K562 (cell line): ENCODE data around the gene P4HB. TPM values are rescaled to one million over a fixed set of nuclear protein-coding genes. Genes with fewer than 3 reads are reported as not detected.

Source experiments
- CEBPB ChIP-seq: fragments of 450-650 bp; IDR thresholded peaks from 2 replicates; pipeline ENCODE4 v1.6.1; 2016; ENCODE audit warnings: missing genetic modification characterization, missing compliant biosample characterization
- CEBPG ChIP-seq, 3 experiments: fragments of 200-800 bp in 1 of 3; sonication (Bioruptor generic) in 1 of 3; sonication (generic) in 1 of 3; formaldehyde crosslinking in 1 of 3; IDR thresholded peaks in 2 of 3; conservative IDR thresholded peaks in 1 of 3; 2 replicates each; pipeline versions ENCODE4 v1.6.1 to v1.8.0; 2016 to 2022; ENCODE audit warnings: missing compliant biosample characterization in 2 of 3, missing genetic modification characterization in 2 of 3, mild to moderate bottlenecking in 1 of 3, missing genetic modification reagents in 1 of 3
- CREM ChIP-seq: IDR thresholded peaks from 2 replicates; pipeline ENCODE4 v1.6.1; 2014; ENCODE audit warnings: antibody characterized with exemption, low read depth
- CTBP1 ChIP-seq: fragments of 450-650 bp; IDR thresholded peaks from 2 replicates; pipeline ENCODE4 v1.6.1; 2016; ENCODE audit warnings: borderline replicate concordance
- DIDO1 ChIP-seq: fragments of 450-650 bp; IDR thresholded peaks from 2 replicates; pipeline ENCODE4 v1.6.1; 2016; ENCODE audit warnings: low read depth, missing biosample characterization, missing genetic modification characterization
- ETV6 ChIP-seq, 3 experiments: fragments of 150-350 bp in 1 of 3; sonication (generic) in 1 of 3; formaldehyde crosslinking in 1 of 3; IDR thresholded peaks; 2 replicates each; pipeline versions ENCODE4 v1.6.1 to v1.8.0; 2014 to 2022; ENCODE audit warnings: borderline replicate concordance in 2 of 3, low read depth in 2 of 3, antibody characterized with exemption in 1 of 3, low read length in 1 of 3, mild to moderate bottlenecking in 1 of 3, missing genetic modification reagents in 1 of 3
- GATA2 ChIP-seq: sonication (generic); formaldehyde crosslinking; IDR thresholded peaks from 2 replicates; pipeline ENCODE4 v1.4.0; 2020; ENCODE audit warnings: mild to moderate bottlenecking, missing genetic modification reagents
- HSF4 ChIP-seq: fragments of 250-450 bp; sonication (Bioruptor Pico); IDR thresholded peaks from 2 replicates; pipeline ENCODE4 v2.1.2; 2022; ENCODE audit warnings: mild to moderate bottlenecking, moderate library complexity, borderline replicate concordance
- IRF2 ChIP-seq: sonication (generic); formaldehyde crosslinking; IDR thresholded peaks from 2 replicates; pipeline ENCODE4 v1.8.1; 2022; ENCODE audit warnings: mild to moderate bottlenecking, missing genetic modification reagents
- MCM2 ChIP-seq: fragments of 450-650 bp; IDR thresholded peaks from 2 replicates; pipeline ENCODE4 v1.6.1; 2017; ENCODE audit warnings: low read depth, mild to moderate bottlenecking
- MCM3 ChIP-seq: fragments of 450-650 bp; IDR thresholded peaks from 2 replicates; pipeline ENCODE4 v1.6.1; 2016
- POLR2A ChIP-seq: fragments of 450-650 bp; conservative IDR thresholded peaks from 2 replicates; pipeline ENCODE4 v1.6.1; 2016
- RBBP5 ChIP-seq: fragments of 200-600 bp; sonication (generic); IDR thresholded peaks from 2 replicates; pipeline ENCODE4 v1.6.1; 2012; ENCODE audit warnings: borderline replicate concordance, mild to moderate bottlenecking, low read length, control low read depth, inconsistent platforms; ENCODE audit not compliant: insufficient read depth, poor library complexity, severe bottlenecking
- polyA plus RNA-seq, 8 experiments: library from polyadenylated mRNA; depleted of rRNA in 4 of 8; stranded (reverse) in 5 of 8; unstranded in 3 of 8; fragments of >200 nt; fragmentation: Nextera tagmentation in 2 of 8; fragmentation: Illumina TruSeq in 1 of 8; extraction: Ambion mirVana in 2 of 8; extraction: Trizol in 1 of 8; gene quantifications; 2 replicates each; pipeline versions ENCODE4 v1.2.1 to v1.2.3, GENCODE V29; 2011 to 2014; ENCODE audit warnings: inconsistent platforms in 1 of 8, missing spikeins in 1 of 8
- total RNA-seq, 7 experiments: library from RNA; depleted of rRNA in 6 of 7; stranded (reverse); fragments of >200 nt in 6 of 7; fragmentation: Illumina TruSeq in 2 of 7; extraction: Trizol in 2 of 7; gene quantifications; 2 replicates each; pipeline versions ENCODE4 v1.2.1 to v1.2.3, GENCODE V29; 2011 to 2021; ENCODE audit warnings: low replicate concordance in 1 of 7
- TF ChIP-seq, protein P1 (sequence below), 2 experiments: fragments of 150-350 bp in 1 of 2; IDR thresholded peaks; 2 replicates each; pipeline ENCODE4 v1.6.1; 2012 to 2016; ENCODE audit warnings: low read depth in 2 of 2, low read length in 2 of 2, mild to moderate bottlenecking in 1 of 2, moderate library complexity in 1 of 2
- TF ChIP-seq, protein P2 (sequence below): fragments of 450-650 bp; IDR thresholded peaks from 2 replicates; pipeline ENCODE4 v1.7.0; 2016; ENCODE audit warnings: borderline replicate concordance
- TF ChIP-seq, protein P3 (sequence below), 3 experiments: fragments of 200-800 bp in 1 of 3; sonication (Bioruptor generic) in 1 of 3; sonication (generic) in 1 of 3; formaldehyde crosslinking in 1 of 3; IDR thresholded peaks; 2 replicates each; pipeline versions ENCODE4 v1.6.1 to v1.8.0; 2016 to 2022; ENCODE audit warnings: mild to moderate bottlenecking in 2 of 3, missing compliant biosample characterization in 2 of 3, missing genetic modification characterization in 2 of 3, missing genetic modification reagents in 1 of 3
- TF ChIP-seq, protein P4 (sequence below): fragments of 250-450 bp; sonication (Bioruptor Pico); IDR thresholded peaks from 2 replicates; pipeline ENCODE4 v1.5.1; 2021; ENCODE audit warnings: mild to moderate bottlenecking

P4HB gene
- total and polyA plus RNA-seq, 9 of the 15 experiments (the other 6 are each of a cell fraction or from before 2014, with no cell fraction given) = 4.4 to 645 (median 325) TPM

DNA sequence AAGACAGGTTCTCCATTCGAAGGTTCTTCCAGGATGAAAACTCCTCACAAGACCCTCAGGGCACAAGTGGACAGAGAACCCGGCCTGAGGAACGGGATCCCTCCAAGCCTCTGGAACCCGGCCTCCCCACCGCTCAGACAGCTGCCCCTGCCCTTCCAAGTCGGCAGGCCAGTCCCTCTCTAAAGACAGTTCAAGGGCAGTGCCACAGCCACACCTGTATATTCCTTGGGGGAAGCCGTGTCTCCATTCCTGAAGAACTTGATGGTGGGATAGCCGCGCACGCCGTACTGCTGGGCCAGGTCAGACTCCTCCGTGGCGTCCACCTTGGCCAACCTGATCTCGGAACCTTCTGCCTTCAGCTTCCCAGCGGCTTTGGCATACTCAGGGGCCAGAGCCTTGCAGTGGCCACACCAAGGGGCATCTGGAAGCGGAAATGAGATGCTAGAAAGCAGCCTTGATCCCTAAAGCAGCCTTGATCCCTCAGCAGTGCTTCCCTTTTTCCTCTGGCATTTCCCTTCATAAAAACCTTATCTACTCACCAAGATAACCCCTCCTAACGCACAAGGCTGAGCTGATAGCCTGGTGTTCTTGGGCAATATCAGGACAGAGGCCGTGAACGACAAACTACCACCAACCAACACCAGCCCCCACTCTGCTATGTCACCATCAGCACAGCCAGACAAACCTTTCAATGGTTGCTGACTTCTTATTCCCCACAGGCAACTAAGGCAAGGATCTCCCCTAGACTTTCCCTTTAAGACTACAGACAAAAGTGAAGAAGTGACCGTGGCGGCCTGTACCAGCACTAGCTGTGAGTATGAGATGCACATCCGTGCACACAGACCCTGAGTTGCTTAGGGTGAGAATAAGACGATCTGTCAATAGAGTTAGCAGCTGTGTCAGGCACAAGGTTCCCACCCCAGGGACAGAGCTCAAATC lies 1.1 kb downstream of the P4HB start (continued):
- TF ChIP-seq ETV6 (IDR thresholded peaks at IDR 0.05; ENCODE audit: borderline replicate concordance in 1 of 2, low read depth in 2 of 2, low read length in 1 of 2) = no peak
- 0 out of 2 replicates have a peak, but pooled peaks have one; percentile 15 for TF ChIP-seq ETV6 (CRISPR knock-in tag; IDR thresholded peaks at IDR 0.05; ENCODE audit: borderline replicate concordance)
- peak; percentile 36; the same call in 1 of the 2 replicates for TF ChIP-seq POLR2A
- peak; percentile 20 for TF ChIP-seq RBBP5
- TF ChIP-seq, protein P1, sequence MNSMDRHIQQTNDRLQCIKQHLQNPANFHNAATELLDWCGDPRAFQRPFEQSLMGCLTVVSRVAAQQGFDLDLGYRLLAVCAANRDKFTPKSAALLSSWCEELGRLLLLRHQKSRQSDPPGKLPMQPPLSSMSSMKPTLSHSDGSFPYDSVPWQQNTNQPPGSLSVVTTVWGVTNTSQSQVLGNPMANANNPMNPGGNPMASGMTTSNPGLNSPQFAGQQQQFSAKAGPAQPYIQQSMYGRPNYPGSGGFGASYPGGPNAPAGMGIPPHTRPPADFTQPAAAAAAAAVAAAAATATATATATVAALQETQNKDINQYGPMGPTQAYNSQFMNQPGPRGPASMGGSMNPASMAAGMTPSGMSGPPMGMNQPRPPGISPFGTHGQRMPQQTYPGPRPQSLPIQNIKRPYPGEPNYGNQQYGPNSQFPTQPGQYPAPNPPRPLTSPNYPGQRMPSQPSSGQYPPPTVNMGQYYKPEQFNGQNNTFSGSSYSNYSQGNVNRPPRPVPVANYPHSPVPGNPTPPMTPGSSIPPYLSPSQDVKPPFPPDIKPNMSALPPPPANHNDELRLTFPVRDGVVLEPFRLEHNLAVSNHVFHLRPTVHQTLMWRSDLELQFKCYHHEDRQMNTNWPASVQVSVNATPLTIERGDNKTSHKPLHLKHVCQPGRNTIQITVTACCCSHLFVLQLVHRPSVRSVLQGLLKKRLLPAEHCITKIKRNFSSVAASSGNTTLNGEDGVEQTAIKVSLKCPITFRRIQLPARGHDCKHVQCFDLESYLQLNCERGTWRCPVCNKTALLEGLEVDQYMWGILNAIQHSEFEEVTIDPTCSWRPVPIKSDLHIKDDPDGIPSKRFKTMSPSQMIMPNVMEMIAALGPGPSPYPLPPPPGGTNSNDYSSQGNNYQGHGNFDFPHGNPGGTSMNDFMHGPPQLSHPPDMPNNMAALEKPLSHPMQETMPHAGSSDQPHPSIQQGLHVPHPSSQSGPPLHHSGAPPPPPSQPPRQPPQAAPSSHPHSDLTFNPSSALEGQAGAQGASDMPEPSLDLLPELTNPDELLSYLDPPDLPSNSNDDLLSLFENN (IDR thresholded peaks at IDR 0.05; ENCODE audit: low read depth in 2 of 2, low read length in 2 of 2) = no peak
- TF ChIP-seq MCM3 = no peak
- TF ChIP-seq, protein P2, sequence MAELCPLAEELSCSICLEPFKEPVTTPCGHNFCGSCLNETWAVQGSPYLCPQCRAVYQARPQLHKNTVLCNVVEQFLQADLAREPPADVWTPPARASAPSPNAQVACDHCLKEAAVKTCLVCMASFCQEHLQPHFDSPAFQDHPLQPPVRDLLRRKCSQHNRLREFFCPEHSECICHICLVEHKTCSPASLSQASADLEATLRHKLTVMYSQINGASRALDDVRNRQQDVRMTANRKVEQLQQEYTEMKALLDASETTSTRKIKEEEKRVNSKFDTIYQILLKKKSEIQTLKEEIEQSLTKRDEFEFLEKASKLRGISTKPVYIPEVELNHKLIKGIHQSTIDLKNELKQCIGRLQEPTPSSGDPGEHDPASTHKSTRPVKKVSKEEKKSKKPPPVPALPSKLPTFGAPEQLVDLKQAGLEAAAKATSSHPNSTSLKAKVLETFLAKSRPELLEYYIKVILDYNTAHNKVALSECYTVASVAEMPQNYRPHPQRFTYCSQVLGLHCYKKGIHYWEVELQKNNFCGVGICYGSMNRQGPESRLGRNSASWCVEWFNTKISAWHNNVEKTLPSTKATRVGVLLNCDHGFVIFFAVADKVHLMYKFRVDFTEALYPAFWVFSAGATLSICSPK = no peak
- no peak for TF ChIP-seq CREM
- TF ChIP-seq GATA2 (CRISPR knock-in tag) = 0 out of 2 replicates have a peak, but pooled peaks have one; percentile 17
- TF ChIP-seq HSF4 = no peak
- TF ChIP-seq MCM2 = no peak
- TF ChIP-seq, protein P3, sequence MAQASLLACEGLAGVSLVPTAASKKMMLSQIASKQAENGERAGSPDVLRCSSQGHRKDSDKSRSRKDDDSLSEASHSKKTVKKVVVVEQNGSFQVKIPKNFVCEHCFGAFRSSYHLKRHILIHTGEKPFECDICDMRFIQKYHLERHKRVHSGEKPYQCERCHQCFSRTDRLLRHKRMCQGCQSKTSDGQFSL (CRISPR knock-in tag; IDR thresholded peaks at IDR 0.05) = peak; percentile 42; the same call in 1 of the 2 replicates
- TF ChIP-seq, protein P3 (tag; IDR thresholded peaks at IDR 0.05) = no peak; a peak in 1 of 4 replicates
- peak; percentile 63 for TF ChIP-seq CEBPG (CRISPR knock-in tag; IDR thresholded peaks at IDR 0.05)
- peak in 1 of 2 experiments; percentile 48; a peak in 2 of 4 replicates for TF ChIP-seq CEBPG (tag; conservative IDR thresholded peaks at IDR 0.05 in 1 of 2, IDR thresholded peaks at IDR 0.05 in 1 of 2)
- 0 out of 2 replicates have a peak, but pooled peaks have one; percentile 26 for TF ChIP-seq CTBP1
- TF ChIP-seq, protein P4, sequence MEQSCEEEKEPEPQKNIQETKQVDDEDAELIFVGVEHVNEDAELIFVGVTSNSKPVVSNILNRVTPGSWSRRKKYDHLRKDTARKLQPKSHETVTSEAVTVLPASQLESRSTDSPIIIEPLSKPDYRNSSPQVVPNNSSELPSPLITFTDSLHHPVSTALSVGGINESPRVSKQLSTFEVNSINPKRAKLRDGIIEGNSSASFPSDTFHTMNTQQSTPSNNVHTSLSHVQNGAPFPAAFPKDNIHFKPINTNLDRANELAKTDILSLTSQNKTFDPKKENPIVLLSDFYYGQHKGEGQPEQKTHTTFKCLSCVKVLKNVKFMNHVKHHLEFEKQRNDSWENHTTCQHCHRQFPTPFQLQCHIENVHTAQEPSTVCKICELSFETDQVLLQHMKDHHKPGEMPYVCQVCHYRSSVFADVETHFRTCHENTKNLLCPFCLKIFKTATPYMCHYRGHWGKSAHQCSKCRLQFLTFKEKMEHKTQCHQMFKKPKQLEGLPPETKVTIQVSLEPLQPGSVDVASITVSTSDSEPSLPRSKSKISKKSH (CRISPR knock-in tag) = no peak
- TF ChIP-seq CEBPB (tag) = peak; percentile 90
- no peak for TF ChIP-seq IRF2 (CRISPR knock-in tag)
- TF ChIP-seq DIDO1 = no peak
